Hindlimb muscle (tissue), 1 donor: ENCODE results near the gene FRMD5. TPM values are rescaled to one million over a fixed set of nuclear protein-coding genes. Genes with fewer than 3 reads are reported as not detected.
"Not testable (repeated sequence)": the region's sequence is repeated elsewhere in the genome, so short reads cannot be mapped to it uniquely, and the experiment has no call there.

Source experiments
- DNase-seq: peaks from one replicate; pipeline ENCODE4 v3.0.0-alpha.2; 2013
- polyA plus RNA-seq: library from polyadenylated mRNA; unstranded; fragments of 120-200 nt; gene quantifications from one replicate; pipeline ENCODE4 v1.2.1, GENCODE V29; 2013; ENCODE audit not compliant: insufficient read length

The FRMD5 gene
- 0.44 TPM for polyA plus RNA-seq

GRCh38 chr15:44195151-44195740, at the start of gene FRMD5:
Gene FRMD5, minus strand, starts transcription at chr15:44195271.
- DNase-seq = peak; percentile 84

DNA sequence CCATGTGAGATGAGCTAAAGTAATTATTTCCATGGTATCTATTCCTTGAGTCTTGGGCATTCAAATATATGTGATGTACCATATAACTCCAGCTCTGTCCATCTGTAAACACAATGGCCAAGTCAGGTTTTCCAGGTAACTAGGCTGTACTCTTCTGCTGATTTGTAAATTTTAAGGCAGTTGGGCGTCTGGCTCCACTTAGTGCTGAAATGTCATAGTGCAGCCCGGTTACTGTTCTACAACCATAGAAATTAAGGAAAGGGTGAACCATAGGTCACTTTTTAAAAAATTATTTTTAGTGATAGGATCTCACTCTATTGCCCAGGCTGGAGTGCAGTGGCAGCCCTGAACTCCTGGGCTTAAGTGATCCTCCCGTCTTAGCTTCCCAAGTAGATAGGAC, 48.8 kb upstream of the FRMD5 start:
- DNase-seq = no peak

- DNase-seq = no peak
These were observed 48.1 kb upstream of the FRMD5 start for GRCh38 chr15:44243141-44243540.

GRCh38 chr15:44231842-44232241, 36.8 kb upstream of the FRMD5 start:
- DNase-seq = no peak

DNA sequence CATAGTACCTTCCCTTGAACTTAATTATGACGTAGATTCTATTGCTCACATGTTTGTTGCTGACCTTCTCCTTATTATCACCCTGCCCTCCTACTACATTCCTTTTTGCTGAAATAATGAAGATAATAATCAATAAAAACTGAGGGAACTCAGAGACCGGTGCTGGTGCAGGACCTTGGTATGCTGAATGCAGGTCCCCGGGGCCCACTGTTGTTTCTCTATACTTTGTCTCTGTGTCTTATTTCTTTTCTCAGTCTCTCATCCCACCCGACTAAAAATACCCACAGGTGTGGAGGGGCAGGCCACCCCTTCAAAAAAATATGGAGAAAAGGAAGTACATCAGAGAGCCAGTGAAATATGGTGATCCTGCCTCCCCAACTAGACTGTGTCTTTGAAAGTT, 34.2 kb upstream of the FRMD5 start:
- DNase-seq = not testable (repeated sequence)

GRCh38 chr15:44227584-44227983, 32.5 kb upstream of the FRMD5 start:
- no peak for DNase-seq

DNA sequence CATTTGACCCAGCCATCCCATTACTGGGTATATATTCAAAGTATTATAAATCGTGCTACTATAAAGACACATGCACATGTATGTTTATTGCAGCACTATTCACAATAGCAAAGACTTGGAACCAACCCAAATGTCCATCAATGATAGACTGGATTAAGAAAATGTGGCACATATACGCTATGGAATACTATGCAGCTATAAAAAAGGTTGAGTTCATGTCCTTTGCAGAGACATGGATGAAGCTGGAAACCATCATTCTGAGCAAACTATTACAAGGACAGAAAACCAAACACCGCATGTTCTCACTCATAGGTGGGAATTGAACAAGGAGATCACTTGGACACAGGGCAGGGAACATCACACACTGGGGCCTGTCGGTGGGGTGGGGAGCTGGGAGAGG, 31.9 kb upstream of the FRMD5 start:
- DNase-seq = not testable (repeated sequence)

DNA sequence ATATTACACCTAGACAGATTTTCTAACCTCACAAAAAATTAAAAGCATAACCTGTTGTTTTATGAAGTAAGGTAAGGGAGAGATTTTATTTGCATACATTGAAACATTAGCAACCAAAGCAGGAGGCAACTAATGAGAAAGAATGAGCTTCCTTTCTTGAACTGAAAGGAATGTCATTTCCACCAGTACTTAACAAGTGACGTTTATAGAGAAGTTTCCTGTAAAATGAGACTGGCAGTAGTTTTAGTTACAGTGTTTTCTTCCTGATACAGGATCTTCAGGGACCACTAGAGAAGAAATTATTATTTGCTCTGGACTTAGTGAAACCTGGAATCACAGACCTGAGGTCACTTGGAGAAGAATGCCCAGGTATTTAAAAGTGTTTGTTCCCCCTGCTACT, 27.4 kb upstream of the FRMD5 start:
- DNase-seq = no peak

DNA sequence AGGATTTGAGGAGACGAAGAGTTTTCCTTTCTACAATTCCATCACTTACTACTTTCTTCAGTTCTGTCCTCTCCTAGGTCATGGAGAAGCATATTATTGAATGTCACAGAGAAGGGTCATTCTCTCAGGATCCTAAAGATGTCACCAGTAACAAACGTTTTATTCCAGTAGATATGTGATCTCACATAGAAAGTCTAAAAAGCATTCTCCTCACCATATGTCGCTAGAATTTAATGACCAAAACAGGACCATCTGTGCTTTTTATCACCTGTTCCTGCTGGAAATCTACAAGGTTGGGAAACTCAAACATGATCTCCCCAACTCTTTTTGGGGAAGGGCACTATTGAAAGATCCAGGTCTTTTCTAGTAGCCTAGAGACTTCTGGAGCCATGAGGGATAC, 24.0 kb upstream of the FRMD5 start:
- DNase-seq = no peak

DNA sequence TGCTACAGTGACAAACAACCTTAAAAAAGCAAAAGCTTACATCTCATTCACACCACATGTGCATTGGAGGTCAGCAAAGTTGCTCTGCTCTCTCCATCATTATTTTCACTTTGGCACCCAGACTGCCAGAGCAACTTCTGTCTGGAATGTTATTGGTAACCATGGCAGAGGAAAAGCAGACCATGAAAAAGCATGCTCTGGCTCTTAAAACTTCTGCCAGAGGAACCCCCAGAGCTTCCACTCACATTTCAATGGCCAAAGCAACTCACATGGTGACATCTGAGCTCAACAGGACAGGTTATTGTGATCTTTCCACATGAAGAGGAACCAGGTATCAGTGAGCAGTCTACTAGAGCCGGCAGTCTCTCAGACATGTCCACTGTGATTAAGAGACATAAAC, 21.9 kb upstream of the FRMD5 start:
- DNase-seq = no peak

GRCh38 chr15:44215594-44215993, 20.5 kb upstream of the FRMD5 start:
- DNase-seq = no peak

DNA sequence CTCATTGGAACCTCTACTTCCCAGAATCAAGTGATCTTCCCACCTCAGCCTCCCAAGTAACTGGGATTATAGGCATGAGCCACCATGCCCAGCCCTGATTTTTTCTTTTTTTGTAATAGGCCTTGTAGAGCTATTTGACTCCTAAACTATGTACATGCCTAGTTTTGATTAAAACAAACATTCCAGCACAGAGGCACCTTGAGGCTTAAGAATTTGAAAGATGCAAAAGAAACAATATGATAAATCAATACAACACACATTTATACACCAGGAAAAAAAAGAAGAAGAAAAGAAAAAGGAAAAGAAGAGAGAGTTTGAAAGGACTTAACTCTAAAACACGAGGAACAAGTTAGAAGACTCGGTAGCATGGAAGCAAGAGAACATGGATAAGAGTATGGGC, 13.9 kb upstream of the FRMD5 start:
- DNase-seq = no peak

DNA sequence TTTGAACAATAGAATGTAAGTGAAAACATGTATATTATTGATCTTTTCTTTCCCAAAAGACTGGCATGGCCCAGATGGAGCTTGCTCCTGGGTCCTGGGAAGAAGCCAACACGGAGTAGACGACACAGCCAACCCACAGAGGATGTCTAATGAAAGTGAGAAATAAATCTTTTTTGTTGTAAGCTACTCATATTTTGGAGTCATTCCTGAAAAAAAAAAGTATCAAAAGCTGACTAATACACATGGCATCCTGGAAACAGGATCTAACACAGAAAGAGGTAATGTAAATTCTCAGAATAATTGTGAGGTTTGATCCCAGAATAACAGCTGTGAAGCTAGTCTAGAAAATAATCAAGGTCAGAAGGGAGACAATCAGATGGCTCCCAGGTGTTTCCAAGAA, 12.6 kb upstream of the FRMD5 start:
- DNase-seq = no peak

- DNase-seq = no peak
These were observed 4.3 kb upstream of the FRMD5 start for GRCh38 chr15:44199393-44199792.

DNA sequence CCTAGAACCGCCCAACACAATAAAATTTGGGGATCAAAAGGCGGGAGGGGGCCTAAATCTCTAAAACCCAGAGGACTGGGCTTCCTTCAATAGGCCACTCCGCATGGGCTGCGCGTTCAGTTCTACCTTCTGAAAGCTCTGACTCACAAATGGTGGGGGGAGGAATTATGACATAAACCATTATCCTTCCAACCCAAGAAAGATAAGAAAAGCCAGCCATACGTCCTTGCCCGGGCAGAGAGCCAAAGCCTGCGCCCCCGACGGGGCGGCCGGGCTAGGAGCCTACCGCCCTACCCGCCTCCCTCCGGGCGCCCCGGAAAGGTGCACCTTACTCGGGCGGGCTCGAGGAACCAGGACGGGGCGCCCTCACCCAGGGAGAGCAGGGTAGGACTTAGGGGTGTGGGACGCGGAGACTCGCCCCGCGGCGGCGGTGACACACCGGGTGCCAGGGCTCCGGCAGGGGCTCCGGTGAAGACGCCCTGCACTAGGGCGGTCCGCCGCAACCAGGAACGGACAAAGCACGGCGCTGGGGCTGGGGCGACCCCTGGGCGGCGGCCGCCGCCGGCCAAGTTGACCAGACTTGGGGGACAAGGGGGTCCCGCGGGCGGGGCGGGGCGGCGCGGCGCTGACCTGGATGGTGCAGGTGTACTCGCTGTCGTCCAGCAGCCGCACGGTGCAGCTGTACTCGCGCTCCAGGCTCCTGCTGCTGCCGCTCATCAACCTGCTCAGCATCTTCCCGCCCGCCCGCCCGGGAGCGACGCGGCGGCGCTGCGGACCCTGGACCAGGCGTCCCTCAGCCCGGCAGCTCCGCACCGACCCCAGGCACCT, 534 bp downstream of the FRMD5 start:
- DNase-seq = no peak

GRCh38 chr15:44193651-44194322, 1.3 kb downstream of the FRMD5 start:
- DNase-seq = no peak

GRCh38 chr15:44188795-44189194, 6.3 kb downstream of the FRMD5 start:
- DNase-seq = no peak

GRCh38 chr15:44186705-44187104, 8.4 kb downstream of the FRMD5 start:
- no peak for DNase-seq

GRCh38 chr15:44183363-44183762, 11.7 kb downstream of the FRMD5 start:
- DNase-seq = no peak

DNA sequence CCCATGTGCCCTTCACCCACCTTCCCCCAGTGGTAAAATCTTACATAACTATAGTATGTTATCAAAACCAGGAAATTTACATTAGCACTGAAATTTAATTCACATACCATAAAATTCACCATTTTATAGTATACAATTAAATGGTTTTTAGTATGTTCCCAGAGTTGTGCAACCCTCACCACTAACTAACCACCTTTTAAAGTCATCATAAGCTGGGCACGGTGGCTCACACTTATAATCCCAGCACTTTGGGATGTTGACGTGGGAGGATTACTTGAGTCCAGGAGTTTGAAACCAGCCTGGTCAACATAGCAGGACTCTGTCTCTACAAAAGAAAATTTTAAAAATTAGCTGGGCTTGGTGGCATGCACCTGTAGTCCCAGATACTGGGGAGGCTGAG, 13.7 kb downstream of the FRMD5 start:
- DNase-seq = no peak

DNA sequence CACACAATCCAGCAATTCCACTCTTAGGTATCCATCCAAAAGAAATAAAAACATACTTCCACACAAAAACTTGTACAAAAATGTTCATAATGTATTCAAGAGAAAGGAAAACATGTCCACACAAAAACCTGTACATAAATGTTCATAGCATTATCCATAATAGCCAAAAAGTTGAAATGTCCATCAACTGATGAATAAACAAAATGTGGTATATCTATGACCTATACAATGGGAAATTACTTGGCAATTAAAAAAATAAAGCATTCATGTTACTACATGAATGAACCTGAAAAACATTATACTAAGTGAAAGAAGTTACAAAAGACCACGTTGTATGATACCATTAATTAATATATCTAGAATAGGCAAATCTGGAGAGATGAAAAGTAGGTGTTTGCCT, 17.9 kb downstream of the FRMD5 start:
- no peak for DNase-seq

GRCh38 chr15:44173813-44174212, 21.3 kb downstream of the FRMD5 start:
- no peak for DNase-seq

GRCh38 chr15:44163370-44163769, 31.7 kb downstream of the FRMD5 start:
- DNase-seq = no peak

- no peak for DNase-seq
These were observed 34.3 kb downstream of the FRMD5 start for GRCh38 chr15:44160796-44161195.
